HG03565 (cell line): ENCODE data around the gene KBTBD12.
"Not testable (repeated sequence)": the region's sequence is repeated elsewhere in the genome, so short reads cannot be mapped to it uniquely, and the experiment has no call there.

Experiments
- ATAC-seq: cut with Tn5 transposase; IDR thresholded peaks from one replicate; pipeline ENCODE4 v1.9.1; 2021; ENCODE audit warnings: mild to moderate bottlenecking, moderate library complexity; ENCODE audit not compliant: unreplicated experiment

KBTBD12 gene, protein sequence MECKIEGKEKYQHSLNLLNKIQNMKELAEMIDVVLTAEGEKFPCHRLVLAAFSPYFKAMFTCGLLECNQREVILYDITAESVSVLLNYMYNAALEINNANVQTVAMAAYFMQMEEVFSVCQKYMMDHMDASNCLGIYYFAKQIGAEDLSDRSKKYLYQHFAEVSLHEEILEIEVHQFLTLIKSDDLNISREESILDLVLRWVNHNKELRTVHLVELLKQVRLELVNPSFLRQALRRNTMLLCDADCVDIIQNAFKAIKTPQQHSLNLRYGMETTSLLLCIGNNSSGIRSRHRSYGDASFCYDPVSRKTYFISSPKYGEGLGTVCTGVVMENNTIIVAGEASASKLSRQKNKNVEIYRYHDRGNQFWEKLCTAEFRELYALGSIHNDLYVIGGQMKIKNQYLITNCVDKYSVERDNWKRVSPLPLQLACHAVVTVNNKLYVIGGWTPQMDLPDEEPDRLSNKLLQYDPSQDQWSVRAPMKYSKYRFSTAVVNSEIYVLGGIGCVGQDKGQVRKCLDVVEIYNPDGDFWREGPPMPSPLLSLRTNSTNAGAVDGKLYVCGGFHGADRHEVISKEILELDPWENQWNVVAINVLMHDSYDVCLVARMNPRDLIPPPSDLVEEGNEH

DNA sequence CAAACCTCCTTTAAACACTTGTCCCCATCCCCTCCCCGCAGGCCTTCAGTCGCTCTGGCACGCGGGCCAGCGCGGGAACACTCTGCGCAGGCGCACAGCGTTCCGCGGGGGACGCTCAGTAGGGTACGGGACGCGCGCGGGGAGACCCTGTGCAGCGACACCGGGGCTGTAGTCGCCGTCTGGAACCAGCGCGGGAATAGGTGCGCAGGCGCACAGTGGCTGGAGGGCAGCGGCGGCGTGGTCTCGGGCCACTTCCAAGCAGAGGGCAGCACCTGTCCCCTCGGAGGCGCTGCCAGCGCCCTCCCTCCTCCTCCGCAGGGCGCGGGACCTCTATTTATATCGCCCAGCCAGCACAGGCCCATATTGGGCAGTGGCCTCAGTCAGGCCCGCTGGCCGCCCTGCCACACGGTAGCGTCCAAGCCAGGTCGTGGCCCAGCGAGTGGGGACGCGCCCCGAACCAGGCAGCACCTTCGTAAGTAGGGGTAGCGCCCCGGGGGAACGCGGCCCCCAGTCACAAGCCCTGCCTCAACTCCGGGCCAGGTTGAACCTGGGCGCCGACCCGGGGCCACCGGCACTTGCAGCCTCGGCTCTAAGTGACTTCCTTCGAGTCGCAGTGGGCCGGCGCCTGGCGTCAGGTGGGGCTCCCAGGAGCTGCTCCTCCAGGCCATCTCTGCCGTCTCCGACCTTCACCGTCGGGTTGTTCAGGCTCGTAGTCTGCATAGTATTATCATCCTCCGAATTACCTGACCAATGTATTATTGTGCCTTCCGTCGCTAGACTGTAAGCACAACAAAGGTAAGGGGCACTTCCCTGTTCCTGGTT is at the start of gene KBTBD12:
Gene KBTBD12 (plus strand): TSS at position 118 of the 822 bp plus-strand sequence. CDS start 7,830 bp downstream, outside the sequence.
- ATAC-seq: no peak

DNA sequence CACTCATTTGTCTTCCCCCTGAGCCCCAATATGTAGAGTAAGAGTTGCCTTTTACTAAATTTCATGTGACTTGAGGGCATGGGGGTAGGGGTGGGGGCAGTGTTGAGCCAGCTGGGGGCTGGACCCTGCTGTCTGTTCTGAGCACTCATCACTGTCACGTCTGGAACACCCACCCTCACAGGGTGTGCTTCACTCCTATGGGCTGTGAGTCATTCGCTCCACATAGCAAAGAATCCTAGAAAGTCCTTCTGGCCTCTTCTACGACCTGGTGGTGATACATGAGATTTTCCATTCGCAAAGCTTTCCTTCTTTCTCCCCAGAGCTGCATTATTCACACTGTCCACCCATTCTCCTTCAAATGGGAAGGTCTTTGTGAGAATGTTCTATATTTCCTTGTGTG is 49.1 kb upstream of the KBTBD12 start:
- no peak for ATAC-seq

DNA sequence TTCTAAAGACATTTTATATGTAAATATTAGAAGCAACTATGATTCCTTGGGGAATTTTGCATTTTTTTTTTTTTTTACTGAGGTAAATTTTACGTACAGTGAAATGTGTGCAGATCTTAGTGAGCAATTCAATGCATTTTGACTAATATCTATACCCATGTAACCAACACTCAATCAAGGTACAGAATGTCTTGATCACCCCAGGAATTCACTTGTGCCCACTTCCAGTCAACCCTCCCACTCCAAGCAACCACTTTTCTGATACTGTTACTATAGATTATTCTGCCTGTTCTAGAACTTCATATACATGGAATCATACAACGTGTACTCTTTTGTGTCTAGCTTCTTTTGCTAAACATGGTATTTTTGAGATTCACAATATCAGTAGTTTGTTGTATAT is 47.6 kb upstream of the KBTBD12 start:
- ATAC-seq: no peak

DNA sequence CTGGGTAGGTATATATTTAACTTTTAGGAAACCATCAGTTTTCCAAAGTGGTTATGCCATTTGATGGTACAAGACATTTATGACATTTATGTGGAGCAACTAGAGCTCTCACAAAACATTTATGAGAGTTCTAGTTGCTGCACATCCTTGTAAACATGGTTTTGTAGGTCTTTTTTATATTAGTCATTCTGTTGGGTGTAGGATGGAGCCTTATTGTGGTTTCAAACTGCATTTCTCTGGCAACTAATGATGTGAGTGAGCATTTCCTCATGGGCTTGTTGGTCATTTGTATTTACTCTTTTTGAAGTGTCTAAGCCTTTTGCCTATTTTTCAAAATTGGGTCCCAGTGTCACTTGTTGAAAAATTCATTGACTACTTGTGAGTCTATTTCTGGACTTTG is 47.0 kb upstream of the KBTBD12 start:
- no peak for ATAC-seq

DNA sequence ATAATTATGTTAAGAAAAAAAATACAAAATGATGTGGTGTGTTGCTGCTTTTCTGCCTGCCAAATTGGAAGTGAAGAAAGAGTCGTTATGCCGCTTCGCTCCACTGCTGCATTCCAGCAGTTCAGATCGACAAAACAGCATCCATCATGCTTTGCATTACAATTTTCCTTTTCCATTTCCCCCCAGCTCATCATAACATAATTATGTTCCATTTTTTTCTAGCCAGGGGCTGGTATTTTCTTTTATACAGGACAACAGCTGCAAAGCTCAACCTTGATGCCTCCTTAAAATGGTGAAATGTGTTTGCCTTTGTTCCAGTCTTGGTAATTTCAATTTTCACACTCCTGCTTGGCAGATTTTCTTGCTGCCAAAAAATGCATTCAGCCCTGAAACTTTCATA is 44.9 kb upstream of the KBTBD12 start:
- ATAC-seq: no peak

DNA sequence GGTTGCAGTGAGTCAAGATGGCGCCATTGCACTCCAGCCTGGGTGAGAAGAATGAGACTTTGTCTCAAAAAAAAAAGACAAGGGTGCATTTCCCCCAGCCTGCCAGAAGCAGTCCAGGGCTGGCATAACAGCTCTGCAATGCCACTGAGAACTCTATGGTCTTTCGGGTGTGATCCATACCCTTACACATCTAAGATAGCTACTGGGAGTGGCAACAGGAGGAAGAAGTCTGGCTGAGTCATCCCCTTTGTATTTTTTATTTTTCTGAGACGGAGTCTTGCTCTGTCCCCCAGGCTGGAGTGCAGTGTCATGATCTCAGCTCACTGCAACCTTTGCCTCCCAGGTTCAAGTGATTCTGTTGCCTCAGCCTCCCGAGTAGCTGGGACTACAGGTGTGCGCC is 40.9 kb upstream of the KBTBD12 start:
- not testable (repeated sequence) for ATAC-seq

DNA sequence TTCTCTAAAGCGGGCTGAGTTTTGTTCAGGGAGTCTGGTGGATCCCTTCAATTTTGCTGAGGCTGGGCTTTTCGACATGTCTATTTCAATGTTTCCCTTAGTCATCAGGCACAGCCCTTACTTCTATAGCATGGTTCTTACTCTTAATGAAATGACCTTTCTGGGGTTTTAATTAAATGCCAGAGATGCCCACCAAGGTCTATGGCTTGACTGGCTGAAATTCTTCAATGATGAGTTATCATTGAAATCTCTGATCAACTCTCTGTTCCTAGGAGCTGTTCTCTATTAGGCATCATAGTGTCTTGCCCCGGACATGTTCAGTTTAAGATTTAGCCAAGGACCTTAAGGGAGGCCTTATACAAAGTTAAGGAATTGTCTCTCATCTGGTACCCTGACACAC is 33.4 kb upstream of the KBTBD12 start:
- no peak for ATAC-seq

DNA sequence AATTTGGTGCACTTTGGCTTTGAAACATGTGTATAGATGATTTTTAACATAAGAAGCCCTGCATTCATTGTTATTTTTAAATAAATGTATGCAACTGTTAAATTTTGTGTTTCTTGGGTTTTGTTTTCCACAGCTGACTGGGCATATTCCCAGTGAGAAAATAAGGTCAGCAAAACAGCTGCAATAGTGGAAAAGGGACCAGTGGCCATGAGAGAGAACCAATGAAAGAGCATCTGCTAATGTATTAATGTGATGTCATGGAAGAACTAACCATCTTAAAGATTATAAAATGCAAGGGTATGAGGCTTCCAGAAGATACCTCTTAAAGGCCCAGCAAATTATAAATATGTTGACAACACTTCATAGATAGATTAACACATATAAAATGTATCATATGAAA is 31.0 kb upstream of the KBTBD12 start:
- ATAC-seq: no peak

DNA sequence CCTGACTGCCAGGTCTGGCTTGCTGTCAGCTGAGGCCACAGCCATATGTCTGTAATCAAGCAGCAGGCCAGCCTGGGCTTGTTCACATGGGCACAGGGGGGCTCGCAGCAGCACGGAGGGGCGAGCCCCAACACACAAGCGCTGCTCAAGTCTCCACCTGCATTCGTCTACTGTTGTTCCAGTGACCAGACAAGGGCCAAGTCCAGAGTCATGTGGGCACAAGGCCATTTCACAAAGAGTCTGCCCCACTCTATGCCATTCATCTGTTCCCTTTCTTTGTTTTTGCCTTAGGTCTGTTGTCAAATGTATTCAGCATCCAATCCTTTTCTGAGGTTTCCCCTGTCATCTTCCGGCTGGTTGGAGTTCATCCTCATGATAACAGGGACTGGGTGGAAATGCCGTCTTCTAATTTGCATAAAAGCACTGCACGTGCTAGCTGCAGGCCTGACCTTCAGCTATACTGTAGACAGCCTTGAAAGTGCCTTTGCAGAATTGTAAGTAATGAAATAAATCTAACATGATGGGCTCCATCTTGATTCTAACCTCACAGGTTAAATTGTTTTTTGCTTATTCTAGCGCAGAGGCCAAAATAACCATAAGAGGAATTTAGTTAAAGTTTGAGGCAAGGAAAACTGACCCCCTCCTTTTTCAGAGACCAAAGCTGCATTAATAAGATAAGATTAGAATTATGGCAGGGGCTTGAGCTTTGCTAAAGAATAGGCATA is 28.6 kb upstream of the KBTBD12 start:
- no peak for ATAC-seq

DNA sequence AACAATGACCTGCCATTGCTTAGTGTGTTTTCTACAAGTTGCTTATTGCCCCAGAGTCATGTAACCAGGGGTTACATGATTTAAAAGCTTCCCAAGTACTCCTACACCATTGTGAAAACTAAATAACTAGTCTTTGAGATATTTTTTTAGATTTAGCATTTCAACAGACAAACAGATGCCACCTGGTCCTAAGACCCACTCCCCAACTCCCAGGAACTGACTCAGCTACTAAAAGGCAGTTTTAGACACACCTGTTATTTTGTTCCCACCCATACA is 28.1 kb upstream of the KBTBD12 start:
- ATAC-seq: no peak

DNA sequence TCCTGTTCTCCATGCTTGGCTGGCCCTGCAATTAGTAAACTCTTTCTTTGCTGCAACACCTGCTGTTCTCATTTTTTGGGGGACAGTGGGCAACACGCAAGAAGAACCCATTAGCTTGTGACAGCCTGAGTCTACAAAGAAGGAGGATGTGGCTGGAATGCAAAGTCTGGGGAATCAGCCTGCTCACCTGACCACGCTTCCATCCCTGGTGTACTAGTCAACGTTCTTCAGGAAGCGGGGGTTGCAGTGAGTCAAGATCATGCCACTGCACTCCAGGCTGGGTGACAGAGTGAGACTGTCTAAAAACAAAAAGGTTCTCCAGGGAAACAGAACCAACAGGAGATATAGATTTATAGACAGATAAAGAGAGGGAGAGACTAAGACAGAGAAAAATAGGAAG is 27.7 kb upstream of the KBTBD12 start:
- no peak for ATAC-seq

DNA sequence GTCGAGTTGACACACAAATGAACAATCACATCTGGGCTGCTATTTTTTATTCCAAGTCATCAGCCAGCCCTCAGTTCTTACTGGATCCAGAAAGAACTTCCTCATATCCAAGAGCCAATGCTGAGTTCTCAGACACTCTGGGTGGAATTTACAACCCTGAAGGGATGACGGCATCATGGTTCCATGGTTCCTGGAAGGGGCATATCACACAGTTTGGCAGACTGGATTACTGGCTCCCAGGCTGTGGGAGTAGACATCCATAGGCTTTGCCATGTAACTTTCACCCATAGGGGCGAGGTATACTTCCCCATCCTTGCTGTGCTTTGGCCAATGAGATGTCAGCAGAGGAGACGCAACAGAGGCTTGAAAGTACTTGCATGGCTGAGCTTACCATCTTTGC is 26.9 kb upstream of the KBTBD12 start:
- ATAC-seq: no peak

DNA sequence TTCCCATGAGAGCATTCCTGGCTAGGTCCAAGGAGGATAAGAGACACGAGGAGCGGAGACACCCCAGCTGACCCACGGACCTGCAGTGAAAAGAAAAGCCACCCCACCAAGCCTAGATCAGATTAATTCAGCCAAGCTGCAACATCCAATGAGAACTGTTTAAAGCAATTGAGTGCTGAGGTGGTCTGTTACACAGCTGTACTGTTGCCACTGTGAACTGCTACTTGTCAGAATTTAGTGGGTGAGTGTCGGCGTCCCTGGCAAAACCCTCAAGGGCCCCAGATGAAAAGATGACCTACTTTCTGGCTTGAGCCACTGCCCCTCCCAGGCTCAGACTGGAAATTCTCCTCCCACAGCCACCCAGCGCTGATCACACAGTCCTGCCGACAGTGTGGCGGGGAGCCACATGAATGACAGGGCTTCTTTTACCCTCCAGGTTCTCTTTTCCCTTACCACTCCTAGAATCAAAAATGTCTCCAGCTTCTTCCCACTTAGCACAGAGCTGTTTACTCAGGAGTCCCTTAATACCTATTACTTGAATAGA is 26.4 kb upstream of the KBTBD12 start:
- no peak for ATAC-seq

DNA sequence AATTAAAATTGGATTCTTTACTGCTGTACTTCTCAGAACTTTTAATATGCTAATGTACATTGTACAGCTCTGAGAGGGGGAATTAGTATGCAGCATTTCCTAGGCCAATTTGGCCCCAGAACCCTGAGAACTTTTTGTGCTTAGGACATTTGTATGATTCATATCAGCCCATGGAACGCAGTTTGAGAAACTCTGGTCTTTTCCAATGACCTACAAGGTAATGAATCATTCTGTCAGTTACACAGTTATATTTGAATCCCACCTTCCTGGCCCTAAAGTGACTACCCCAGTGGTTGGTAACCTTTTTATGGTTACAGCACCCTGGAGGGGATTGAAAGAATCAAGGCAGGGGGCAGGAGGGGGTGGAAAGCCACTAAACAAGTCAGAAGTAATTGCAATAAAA is 25.6 kb upstream of the KBTBD12 start:
- no peak for ATAC-seq

DNA sequence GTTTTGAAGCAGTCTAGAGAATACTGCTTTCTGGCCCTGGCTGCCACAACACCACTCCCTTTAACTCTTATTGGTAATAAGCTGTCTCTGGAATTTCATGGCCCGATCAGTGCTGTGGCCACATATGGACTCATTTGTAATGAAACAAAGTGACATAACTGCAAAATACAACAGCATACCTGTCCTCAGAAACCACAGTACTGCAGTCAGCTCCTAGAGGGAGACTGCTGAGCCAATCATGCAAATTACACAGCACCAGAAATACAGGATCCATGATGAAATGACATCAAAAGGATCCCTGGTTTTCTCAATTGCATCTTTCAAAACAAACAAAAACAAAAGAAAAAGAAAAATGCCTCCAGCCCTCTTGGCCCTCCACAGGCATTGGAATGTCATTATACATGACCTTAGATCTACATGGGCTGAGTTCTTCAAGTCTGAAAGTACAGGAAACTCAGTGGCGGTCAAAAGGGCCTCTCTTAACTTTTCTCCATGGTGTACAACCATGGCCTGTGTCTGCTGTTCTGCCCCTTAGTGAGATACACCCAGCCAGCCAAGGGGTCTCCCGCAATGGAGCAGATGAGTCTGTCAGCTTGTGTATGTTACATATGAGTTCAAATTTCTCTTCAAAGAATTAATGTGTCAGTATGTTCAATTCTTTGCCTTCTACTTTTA is 24.9 kb upstream of the KBTBD12 start:
- ATAC-seq: no peak

DNA sequence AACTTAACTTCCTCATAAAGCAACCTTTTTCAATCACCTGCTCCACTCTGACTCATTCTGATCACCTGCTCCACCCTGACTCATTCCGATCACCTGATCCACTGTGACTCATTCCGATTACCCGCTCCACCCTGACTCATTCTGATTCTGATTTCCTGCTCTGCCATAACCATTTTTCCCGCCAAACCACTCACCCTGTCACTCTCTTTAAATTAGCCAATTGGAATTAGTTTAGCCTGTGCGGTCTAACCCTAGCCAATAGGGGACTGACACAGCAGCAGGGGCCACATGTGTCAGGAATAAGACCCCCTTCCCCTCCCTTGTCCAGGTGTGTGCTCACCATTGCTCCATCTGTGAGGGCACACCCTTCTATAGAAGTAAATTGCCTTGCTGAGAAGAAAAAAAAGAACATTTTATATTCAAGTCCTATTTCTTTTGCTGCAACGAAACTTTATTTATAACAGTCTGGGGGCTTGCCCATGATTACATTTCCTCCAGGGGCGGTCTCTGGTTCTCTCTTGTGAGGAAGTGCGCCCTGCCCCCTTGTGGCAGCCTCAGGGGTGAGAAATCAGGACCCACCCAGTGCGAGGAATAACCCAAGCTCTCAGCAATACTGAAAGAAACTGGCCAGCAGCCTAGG is 24.3 kb upstream of the KBTBD12 start:
- not testable (repeated sequence) for ATAC-seq

DNA sequence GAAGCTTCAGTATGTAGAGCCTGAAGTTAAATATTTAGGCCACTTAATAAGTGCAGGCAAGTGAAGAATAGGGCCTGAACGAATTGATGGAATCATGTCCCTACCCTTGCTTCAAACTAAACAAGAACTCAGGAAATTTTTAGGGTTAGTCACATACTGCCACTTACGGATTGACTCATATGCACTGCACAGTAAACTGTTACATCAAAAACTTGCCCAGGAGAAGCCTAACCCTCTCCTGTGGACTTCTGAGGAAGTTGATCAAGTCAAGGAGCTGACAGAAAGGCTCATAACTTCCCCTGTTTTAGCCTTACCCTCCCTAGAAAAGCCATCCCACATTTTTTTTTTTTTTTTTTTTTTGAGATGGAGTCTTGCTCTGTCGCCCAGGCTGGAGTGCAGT is 20.6 kb upstream of the KBTBD12 start:
- no peak for ATAC-seq

DNA sequence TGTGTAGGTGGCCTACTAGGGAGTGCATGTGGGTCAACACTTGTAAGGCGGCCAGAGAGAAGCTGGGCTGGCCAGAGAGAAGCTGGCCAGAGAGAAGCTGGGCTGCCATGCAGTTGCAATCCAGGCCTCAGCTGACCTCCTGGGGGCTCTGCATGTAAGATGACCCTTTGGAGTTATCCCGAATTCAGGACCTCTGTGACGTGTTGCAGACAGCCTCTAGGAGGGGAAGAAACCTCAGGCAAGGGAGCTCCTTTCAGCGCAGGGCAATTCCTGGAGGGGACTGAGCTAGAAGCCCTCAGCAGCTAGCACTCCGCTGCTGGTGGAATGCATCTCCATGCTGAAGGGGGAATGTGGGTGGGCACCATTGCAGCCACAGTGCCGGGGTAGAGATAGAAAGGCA is 15.8 kb upstream of the KBTBD12 start:
- no peak for ATAC-seq

DNA sequence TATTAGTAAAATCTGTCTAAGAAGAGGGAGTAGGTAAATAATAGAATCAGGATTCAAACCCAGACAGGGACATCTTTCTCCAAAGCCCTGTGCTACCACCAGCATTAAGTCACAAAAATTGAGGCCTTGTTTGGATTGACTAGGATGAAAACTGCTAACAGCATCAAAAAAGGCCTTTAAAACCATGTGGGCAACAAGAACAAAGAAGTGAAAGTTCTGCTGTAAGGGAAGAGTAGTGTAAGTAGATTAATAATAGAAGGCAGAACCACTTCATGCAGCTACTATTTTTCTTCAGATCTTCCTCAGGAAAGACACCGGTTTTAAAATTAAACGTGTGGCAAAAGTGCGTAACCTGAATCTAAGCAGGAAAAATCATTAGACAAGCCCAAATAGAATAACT is 15.3 kb upstream of the KBTBD12 start:
- no peak for ATAC-seq

DNA sequence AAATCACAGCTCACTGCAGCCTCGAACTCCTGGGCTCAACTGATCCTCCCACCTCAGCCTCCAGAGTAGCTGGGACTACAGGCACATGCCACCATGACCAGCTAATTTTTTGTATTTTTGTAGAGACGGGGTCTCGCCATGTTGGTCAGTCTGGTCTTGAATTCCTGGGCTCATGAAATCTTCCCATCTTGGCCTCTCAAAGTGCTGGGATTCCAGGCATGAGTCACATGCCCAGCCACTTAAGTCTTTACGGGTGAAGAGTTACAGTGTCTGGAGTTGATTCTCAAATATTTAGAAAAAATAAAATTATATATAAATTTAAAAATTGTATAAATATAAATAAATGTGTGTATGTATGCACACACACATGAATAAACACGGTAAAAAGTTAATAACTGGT is 14.5 kb upstream of the KBTBD12 start:
- no peak for ATAC-seq
